ENCODE results near the gene RBMS1.

Gene RBMS1

GRCh38 chr2:160502478-160502877, 8.9 kb upstream of the RBMS1 start:
- no peak for TF ChIP-seq SIN3A (IDR thresholded peaks at IDR 0.05; ENCODE audit: borderline replicate concordance, insufficient read depth, low read length)
- TF ChIP-seq FOXP2 (optimal IDR thresholded peaks at IDR 0.05; ENCODE audit: borderline replicate concordance, extremely low read depth, extremely low read length, insufficient read depth) = no peak
- no peak for TF ChIP-seq POLR2AphosphoS5 (IDR thresholded peaks at IDR 0.05; ENCODE audit: low read depth, low read length)
- TF ChIP-seq TAF1 (IDR thresholded peaks at IDR 0.05; ENCODE audit: borderline replicate concordance, insufficient read depth, low read length) = no peak
- TF ChIP-seq REST (IDR thresholded peaks at IDR 0.05; ENCODE audit: insufficient read depth in 1 of 2, low read depth in 2 of 2, low read length in 2 of 2) = no peak

- TF ChIP-seq SIN3A (IDR thresholded peaks at IDR 0.05; ENCODE audit: borderline replicate concordance, insufficient read depth, low read length) (no peak), FOXP2 (optimal IDR thresholded peaks at IDR 0.05; ENCODE audit: borderline replicate concordance, extremely low read depth, extremely low read length, insufficient read depth) (no peak), TAF1 (IDR thresholded peaks at IDR 0.05; ENCODE audit: borderline replicate concordance, insufficient read depth, low read length) (no peak), REST (IDR thresholded peaks at IDR 0.05; ENCODE audit: insufficient read depth in 1 of 2, low read depth in 2 of 2, low read length in 2 of 2) (no peak), POLR2AphosphoS5 (IDR thresholded peaks at IDR 0.05; ENCODE audit: low read depth, low read length) (no peak)
These were observed 7.8 kb upstream of the RBMS1 start for GRCh38 chr2:160501370-160501769.

- TF ChIP-seq TAF1 (IDR thresholded peaks at IDR 0.05; ENCODE audit: borderline replicate concordance, insufficient read depth, low read length) (no peak), REST (IDR thresholded peaks at IDR 0.05; ENCODE audit: insufficient read depth in 1 of 2, low read depth in 2 of 2, low read length in 2 of 2) (no peak), POLR2AphosphoS5 (IDR thresholded peaks at IDR 0.05; ENCODE audit: low read depth, low read length) (no peak), FOXP2 (optimal IDR thresholded peaks at IDR 0.05; ENCODE audit: borderline replicate concordance, extremely low read depth, extremely low read length, insufficient read depth) (no peak), SIN3A (IDR thresholded peaks at IDR 0.05; ENCODE audit: borderline replicate concordance, insufficient read depth, low read length) (no peak)
These were observed 6.3 kb upstream of the RBMS1 start for GRCh38 chr2:160499865-160500264.

- TF ChIP-seq POLR2AphosphoS5 (IDR thresholded peaks at IDR 0.05; ENCODE audit: low read depth, low read length) (no peak), SIN3A (IDR thresholded peaks at IDR 0.05; ENCODE audit: borderline replicate concordance, insufficient read depth, low read length) (no peak), REST (IDR thresholded peaks at IDR 0.05; ENCODE audit: insufficient read depth in 1 of 2, low read depth in 2 of 2, low read length in 2 of 2) (no peak), FOXP2 (optimal IDR thresholded peaks at IDR 0.05; ENCODE audit: borderline replicate concordance, extremely low read depth, extremely low read length, insufficient read depth) (no peak), TAF1 (IDR thresholded peaks at IDR 0.05; ENCODE audit: borderline replicate concordance, insufficient read depth, low read length) (no peak)
These were observed 4.5 kb upstream of the RBMS1 start for GRCh38 chr2:160498137-160498536.

GRCh38 chr2:160494201-160494644, 616 bp upstream of the RBMS1 start:
- no peak for TF ChIP-seq FOXP2 (optimal IDR thresholded peaks at IDR 0.05; ENCODE audit: borderline replicate concordance, extremely low read depth, extremely low read length, insufficient read depth)
- TF ChIP-seq POLR2AphosphoS5 (IDR thresholded peaks at IDR 0.05; ENCODE audit: low read depth, low read length) = no peak
- TF ChIP-seq SIN3A (IDR thresholded peaks at IDR 0.05; ENCODE audit: borderline replicate concordance, insufficient read depth, low read length) = no peak; the same call in 1 of the 2 replicates
- TF ChIP-seq TAF1 (IDR thresholded peaks at IDR 0.05; ENCODE audit: borderline replicate concordance, insufficient read depth, low read length) = no peak
- TF ChIP-seq REST (IDR thresholded peaks at IDR 0.05; ENCODE audit: insufficient read depth in 1 of 2, low read depth in 2 of 2, low read length in 2 of 2) = no peak
